Body of pancreas (tissue), 4 donors: ENCODE measurements around the gene GIPC1.

Experiments used
- CTCF ChIP-seq, 7 experiments: fragments of 450-650 bp in 4 of 7; fragments of 200-600 bp in 3 of 7; sonication (generic) in 3 of 7; IDR thresholded peaks; one replicate each; pipeline ENCODE4 v1.5.1; 2016 to 2019; ENCODE audit warnings: antibody characterized with exemption in 7 of 7
- POLR2A ChIP-seq, 3 donors: fragments of 450-650 bp; IDR thresholded peaks; one replicate each; pipeline ENCODE4 v1.6.1; 2016; ENCODE audit warnings: antibody characterized with exemption in 3 of 3, mild to moderate bottlenecking in 2 of 3

- TF ChIP-seq CTCF (IDR thresholded peaks at IDR 0.05) (no peak), POLR2A (IDR thresholded peaks at IDR 0.05) (no peak)
Observed at GRCh38 chr19:14479309-14479974, 16.5 kb downstream of the GIPC1 start.
